GM23338 (cell line): ENCODE data around the gene HEBP1. TPM values are rescaled to one million over a fixed set of nuclear protein-coding genes. Genes with fewer than 3 reads are reported as not detected.

Experiments used
- ATAC-seq: fragments of 200-7000 bp; cut with Tn5 transposase; 3 replicates; pipeline ENCODE4 v1.9.1; 2020
- DNase-seq: peaks from one replicate; pipeline ENCODE4 v3.0.0-alpha.2; 2015; ENCODE audit warnings: low spot score
- H2AFZ ChIP-seq: fragments of 200-600 bp; sonication (generic); 2 replicates; pipeline ENCODE4 v1.8.0; 2016; ENCODE audit warnings: antibody characterized with exemption, mild to moderate bottlenecking, moderate library complexity
- H3F3A ChIP-seq: fragments of 200-600 bp; sonication (generic); replicated peaks from 2 replicates; pipeline ENCODE4 v1.8.0; 2017; ENCODE audit warnings: antibody characterized with exemption, mixed run types, low read depth
- H3K27ac ChIP-seq: fragments of 200-600 bp; sonication (generic); 2 replicates; pipeline ENCODE4 v1.6.1; 2016; ENCODE audit warnings: low read depth
- H3K27me3 ChIP-seq: fragments of 200-600 bp; sonication (generic); 2 replicates; pipeline ENCODE4 v1.8.0; 2016; ENCODE audit warnings: mild to moderate bottlenecking, mixed run types, moderate library complexity; ENCODE audit not compliant: insufficient read depth
- H3K36me3 ChIP-seq: fragments of 200-600 bp; sonication (generic); 2 replicates; pipeline ENCODE4 v1.8.0; 2016; ENCODE audit warnings: mild to moderate bottlenecking; ENCODE audit not compliant: insufficient read depth
- H3K4me1 ChIP-seq: fragments of 200-600 bp; sonication (generic); 2 replicates; pipeline ENCODE4 v1.8.0; 2016; ENCODE audit warnings: mild to moderate bottlenecking, moderate library complexity; ENCODE audit not compliant: insufficient read depth
- H3K4me2 ChIP-seq: fragments of 200-600 bp; sonication (generic); 2 replicates; pipeline ENCODE4 v1.7.1; 2017; ENCODE audit warnings: mixed run types
- H3K4me3 ChIP-seq: fragments of 200-600 bp; sonication (generic); 2 replicates; pipeline ENCODE4 v1.6.1; 2016; ENCODE audit warnings: mixed run types
- H3K79me2 ChIP-seq: fragments of 200-600 bp; sonication (generic); replicated peaks from 2 replicates; pipeline ENCODE4 v1.8.0; 2017; ENCODE audit warnings: mild to moderate bottlenecking; ENCODE audit not compliant: insufficient read depth
- H3K9me2 ChIP-seq: fragments of 200-600 bp; sonication (generic); 2 replicates; pipeline ENCODE4 v1.8.0; 2017; ENCODE audit not compliant: insufficient read depth
- H4K20me1 ChIP-seq: fragments of 200-600 bp; sonication (generic); replicated peaks from 2 replicates; pipeline ENCODE4 v1.8.0; 2017; ENCODE audit warnings: mild to moderate bottlenecking; ENCODE audit not compliant: insufficient read depth
- H3K27ac Mint-ChIP-seq: 2 replicates; pipeline ENCODE4 v1.8.0; 2020; ENCODE audit warnings: inconsistent platforms, mild to moderate bottlenecking, moderate library complexity, mixed read lengths
- H3K27me3 Mint-ChIP-seq: 3 replicates; pipeline ENCODE4 v1.8.0; 2022; ENCODE audit warnings: low read depth, mild to moderate bottlenecking, moderate library complexity, mixed read lengths, inconsistent platforms; ENCODE audit not compliant: insufficient read depth, poor library complexity
- H3K36me3 Mint-ChIP-seq: 3 replicates; pipeline ENCODE4 v1.8.0; 2021; ENCODE audit warnings: low read depth, mild to moderate bottlenecking, inconsistent platforms, moderate library complexity, mixed read lengths
- H3K4me1 Mint-ChIP-seq: 3 replicates; pipeline ENCODE4 v1.8.0; 2020; ENCODE audit warnings: mild to moderate bottlenecking, inconsistent platforms, mixed read lengths
- H3K4me3 Mint-ChIP-seq: 3 replicates; pipeline ENCODE4 v1.8.0; 2021; ENCODE audit warnings: moderate library complexity, mild to moderate bottlenecking, inconsistent platforms, mixed read lengths
- H3K9me3 Mint-ChIP-seq: 3 replicates; pipeline ENCODE4 v1.8.0; 2020; ENCODE audit warnings: moderate library complexity, mild to moderate bottlenecking, inconsistent platforms, mixed read lengths
- CREB1 ChIP-seq: fragments of 250-450 bp; sonication (Bioruptor Pico); IDR thresholded peaks from 2 replicates; pipeline ENCODE4 v1.5.0; 2020; ENCODE audit warnings: low read depth, mild to moderate bottlenecking, moderate library complexity
- ETS1 ChIP-seq: IDR thresholded peaks from 2 replicates; pipeline ENCODE4 v1.6.1; 2016; ENCODE audit warnings: antibody characterized with exemption
- JUNB ChIP-seq: IDR thresholded peaks from one replicate; pipeline ENCODE4 v1.6.1; 2016; ENCODE audit warnings: antibody characterized with exemption; ENCODE audit not compliant: unreplicated experiment
- NANOG ChIP-seq: IDR thresholded peaks from 2 replicates; pipeline ENCODE4 v1.6.1; 2016; ENCODE audit warnings: antibody characterized with exemption, borderline replicate concordance
- POLR2AphosphoS5 ChIP-seq: IDR thresholded peaks from 2 replicates; pipeline ENCODE4 v1.6.1; 2016; ENCODE audit warnings: antibody characterized with exemption, low read depth
- REST ChIP-seq: IDR thresholded peaks from one replicate; pipeline ENCODE4 v1.6.1; 2018; ENCODE audit warnings: antibody characterized with exemption; ENCODE audit not compliant: unreplicated experiment
- STAT1 ChIP-seq: IDR thresholded peaks from one replicate; pipeline ENCODE4 v1.6.1; 2016; ENCODE audit warnings: antibody characterized with exemption; ENCODE audit not compliant: unreplicated experiment
- ZNF462 ChIP-seq: fragments of 250-450 bp; sonication (Bioruptor Pico); IDR thresholded peaks from 2 replicates; pipeline ENCODE4 v1.5.0; 2020; ENCODE audit warnings: mild to moderate bottlenecking, moderate library complexity
- polyA plus RNA-seq: library from polyadenylated mRNA; unstranded; fragments of >200 nt; fragmentation: Nextera tagmentation; extraction: Ambion mirVana; gene quantifications from 2 replicates; pipeline ENCODE4 v1.2.1, GENCODE V29; 2016
- total RNA-seq: library from RNA; depleted of rRNA; stranded (reverse); fragments of >200 nt; shearing (Covaris generic); gene quantifications from 2 replicates; pipeline ENCODE4 v1.2.3, GENCODE V29; 2014

Gene HEBP1
- total and polyA plus RNA-seq, 2 experiments from 2014 or later: 25.2 to 45.1 TPM

GRCh38 chr12:13045816-13046215 lies 45.8 kb upstream of the HEBP1 start (continued):
- TF ChIP-seq ZNF462 (no peak), JUNB (no peak), ETS1 (no peak), STAT1 (no peak), NANOG (no peak), CREB1 (no peak), POLR2AphosphoS5 (no peak)

GRCh38 chr12:13044906-13045299 lies 44.8 kb upstream of the HEBP1 start:
- Histone ChIP-seq H3K4me3 (peak overlapping the region; percentile 90), H3K27ac (no peak overlapping the region), H2AFZ (peak overlapping the region; percentile 99), H3K27me3 (peaks cover 11% of the 10 kb centered on the region), H3K4me2 (peak overlapping the region; percentile 90), H3K79me2 (peaks cover 35% of the 10 kb centered on the region), H3F3A (no peaks in the 10 kb centered on the region), H4K20me1 (no peaks in the 10 kb centered on the region), H3K9me2 (no peaks in the 10 kb centered on the region), H3K36me3 (no peaks in the 10 kb centered on the region), H3K4me1 (peaks cover 13% of the 10 kb centered on the region)
- H3K4me3 Mint-ChIP-seq: peak overlapping the region; percentile 87
- no peak overlapping the region for H3K27ac Mint-ChIP-seq
- ATAC-seq (no peak), DNase-seq (no peak)
- peaks cover 47% of the 10 kb centered on the region for H3K4me1 Mint-ChIP-seq
- H3K27me3 Mint-ChIP-seq: peaks cover 7% of the 10 kb centered on the region
- no peaks in the 10 kb centered on the region for H3K9me3 Mint-ChIP-seq
- no peak for TF ChIP-seq REST
- H3K36me3 Mint-ChIP-seq: no peaks in the 10 kb centered on the region
